ENCODE results near the gene VCAN.

GRCh38 chr5:83488271-83488670, 16.7 kb downstream of the VCAN start:
- TF ChIP-seq CTCF (IDR thresholded peaks at IDR 0.05; ENCODE audit: insufficient read depth, low read depth, low read length) (no peak), EZH2 (IDR thresholded peaks at IDR 0.05; ENCODE audit: insufficient read depth, low read length) (no peak)

All from astrocyte (in vitro differentiated cells and primary cell).